Myometrial cell (primary cell): ENCODE data around the gene MAP2K7. TPM values are rescaled to one million over a fixed set of nuclear protein-coding genes. Genes with fewer than 3 reads are reported as not detected.

Experiments used
- total RNA-seq: library from RNA; depleted of rRNA; stranded (reverse); fragments of >200 nt; gene quantifications from 2 replicates; pipeline ENCODE4 v1.2.3, GENCODE V29; 2015

The MAP2K7 gene
- 8.4 and 9.6 TPM in 2 replicates for total RNA-seq

DNA sequence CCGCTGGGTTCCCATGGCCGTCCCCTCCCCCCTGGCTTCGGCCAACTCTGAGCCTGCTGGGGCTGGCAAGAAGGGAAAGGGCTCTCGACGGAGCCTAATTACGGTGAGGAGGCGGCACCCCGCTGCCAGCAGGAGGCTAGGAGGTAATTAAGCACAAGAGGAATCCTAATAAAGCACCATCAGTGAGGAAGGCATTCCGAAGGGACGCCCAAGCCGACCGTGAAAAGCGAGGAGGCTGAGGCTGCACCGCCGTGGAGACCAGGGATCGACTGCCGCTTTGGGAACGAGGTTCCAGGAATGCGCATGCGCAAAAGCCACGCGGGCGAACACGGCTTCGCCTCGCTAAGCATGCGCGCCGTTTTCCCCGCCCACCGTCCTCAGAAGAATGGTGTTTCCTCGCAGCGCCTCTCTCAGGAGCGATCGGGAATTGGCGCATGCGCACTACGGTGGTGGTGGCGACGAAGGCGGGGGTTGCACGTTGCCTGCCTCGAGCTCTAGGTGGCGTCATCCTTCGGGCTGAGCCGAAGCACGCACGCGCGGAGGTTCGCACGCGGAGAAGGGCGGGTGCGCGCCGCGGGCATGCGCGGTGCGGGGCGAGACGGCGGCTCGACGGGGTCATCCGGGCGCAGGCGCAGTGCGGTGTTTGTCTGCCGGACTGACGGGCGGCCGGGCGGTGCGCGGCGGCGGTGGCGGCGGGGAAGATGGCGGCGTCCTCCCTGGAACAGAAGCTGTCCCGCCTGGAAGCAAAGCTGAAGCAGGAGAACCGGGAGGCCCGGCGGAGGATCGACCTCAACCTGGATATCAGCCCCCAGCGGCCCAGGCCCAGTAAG, at the start of gene MAP2K7:
Gene MAP2K7 (plus strand): TSS at position 634 of the 830 bp plus-strand sequence. CDS start 68 bp downstream, at position 702.

GRCh38 chr19:7874076-7874896, 29.4 kb upstream of the MAP2K7 start, which contains the start of gene PRR36:
Gene PRR36, minus strand, starts transcription at chr19:7874390. Its CDS starts 701 bp downstream, at chr19:7873689.

GRCh38 chr19:7888145-7888825, 15.4 kb upstream of the MAP2K7 start, which contains the start of gene LRRC8E:
Gene LRRC8E, plus strand, starts transcription at chr19:7888510. Its CDS starts 7,094 bp downstream, at chr19:7895604.

DNA sequence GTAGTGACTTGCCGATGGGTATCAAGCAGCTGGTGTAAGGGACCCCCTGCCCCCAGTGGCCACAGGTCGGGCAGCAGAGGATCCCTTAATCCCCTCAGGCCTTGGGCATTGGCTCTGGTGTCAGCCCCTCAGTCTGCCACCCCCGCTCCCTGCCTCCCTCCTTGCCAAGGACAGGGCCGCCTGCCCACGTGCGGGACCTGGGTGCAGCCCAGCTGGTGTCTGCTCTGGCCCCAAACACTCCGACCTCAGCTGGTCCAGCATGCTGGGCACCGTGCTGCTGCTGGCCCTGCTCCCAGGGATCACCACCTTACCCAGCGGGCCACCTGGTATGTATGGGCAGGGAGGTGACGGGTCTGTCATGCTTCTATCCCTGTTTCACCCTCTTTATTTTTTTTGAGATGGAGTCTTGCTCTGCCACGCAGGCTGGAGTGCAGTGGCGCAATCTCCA, 10.9 kb downstream of the MAP2K7 start, which contains the start of gene TGFBR3L:
Gene TGFBR3L (plus strand): TSS at position 233 of the 448 bp plus-strand sequence.

DNA sequence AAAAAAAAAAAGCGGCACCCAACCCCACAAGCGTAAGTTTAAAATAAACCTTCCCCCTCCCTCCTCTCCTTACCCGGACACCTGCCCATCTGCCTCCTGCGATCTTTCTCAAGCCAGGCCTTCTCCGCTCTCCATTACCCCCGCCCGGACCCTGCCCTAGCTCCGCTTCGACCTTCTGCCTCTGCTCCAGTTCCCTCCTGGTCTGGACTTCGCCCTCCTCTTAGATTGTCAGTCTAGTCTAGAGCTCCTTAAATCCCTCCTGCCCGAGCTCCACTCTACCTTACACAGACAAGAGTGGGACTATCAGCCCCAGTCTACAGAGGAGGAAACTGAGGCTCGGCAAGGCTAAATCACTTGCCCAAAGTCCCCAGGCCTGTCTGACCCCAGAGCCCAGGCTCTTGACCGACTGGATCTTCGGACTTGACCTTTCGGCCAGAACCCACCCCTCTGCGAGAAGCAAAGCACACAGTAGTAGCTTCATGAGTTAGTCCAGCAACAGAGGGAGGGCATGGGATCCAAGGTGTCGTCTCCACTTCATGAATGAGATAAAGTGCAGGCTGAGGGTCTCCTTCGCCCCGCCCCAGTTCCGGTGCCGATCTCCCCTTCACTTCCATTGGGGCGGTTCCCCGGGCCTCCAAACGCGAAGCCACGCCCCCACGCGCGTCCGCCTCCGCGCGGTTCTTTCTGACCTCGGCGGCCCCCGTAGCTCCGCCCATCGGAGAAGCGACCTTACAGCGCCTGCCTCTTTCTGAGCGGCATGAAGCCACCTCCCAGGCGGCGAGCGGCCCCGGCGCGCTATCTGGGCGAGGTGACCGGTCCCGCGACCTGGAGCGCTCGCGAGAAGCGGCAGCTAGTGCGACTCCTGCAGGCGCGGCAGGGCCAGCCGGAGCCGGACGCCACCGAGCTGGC, 16.2 kb downstream of the MAP2K7 start, which contains the start of gene SNAPC2:
Gene SNAPC2 (plus strand): TSS at position 729 of the 909 bp plus-strand sequence. CDS start 29 bp downstream, at position 758.

GRCh38 chr19:7926021-7926726, 22.5 kb downstream of the MAP2K7 start, which contains the start of gene CTXN1:
Gene CTXN1, minus strand, starts transcription at chr19:7926135. Its CDS starts 597 bp downstream, at chr19:7925538.

GRCh38 chr19:7943444-7944176, 39.9 kb downstream of the MAP2K7 start, which contains the start of gene TIMM44:
Gene TIMM44, minus strand, starts transcription at chr19:7943666. Its CDS starts 15 bp downstream, at chr19:7943651.

Other genes starting within 250 kb of the MAP2K7 start
- gene RETN, start 234.8 kb upstream of the MAP2K7 start, total RNA-seq, result not detected in 2 replicates
- gene MCEMP1, start 226.8 kb upstream of the MAP2K7 start, total RNA-seq, result not detected in 2 replicates
- 86.2 and 107 TPM in 2 replicates for gene TRAPPC5, start 223.0 kb upstream of the MAP2K7 start, total RNA-seq
- gene FCER2, start 201.7 kb upstream of the MAP2K7 start, total RNA-seq, result not detected in 2 replicates
- not detected in 2 replicates for gene CLEC4G, start 171.8 kb upstream of the MAP2K7 start, total RNA-seq
- not detected in 2 replicates for gene CD209, start 156.3 kb upstream of the MAP2K7 start, total RNA-seq
- gene CLEC4M, start 140.6 kb upstream of the MAP2K7 start, total RNA-seq, result not detected in 2 replicates
- 25.5 and 44.4 TPM in 2 replicates for gene EVI5L, start 73.7 kb upstream of the MAP2K7 start, total RNA-seq
- not detected in 2 replicates for gene PRR36, start 29.5 kb upstream of the MAP2K7 start, total RNA-seq
- 7.2 and 8.5 TPM in 2 replicates for gene LRRC8E, start 15.4 kb upstream of the MAP2K7 start, total RNA-seq
- 25.4 TPM in 1 of 2 replicates, not detected in the other for gene TGFBR3L, start 11.0 kb downstream of the MAP2K7 start, total RNA-seq
- gene SNAPC2, start 16.5 kb downstream of the MAP2K7 start, total RNA-seq, result 60.5 and 80.3 TPM in 2 replicates
- gene CTXN1, start 22.3 kb downstream of the MAP2K7 start, total RNA-seq, result 2.9 and 4.3 TPM in 2 replicates
- gene TIMM44, start 39.8 kb downstream of the MAP2K7 start, total RNA-seq, result 67.7 and 89.3 TPM in 2 replicates
- 45.7 and 48.4 TPM in 2 replicates for gene ELAVL1, start 101.8 kb downstream of the MAP2K7 start, total RNA-seq
- not detected in 2 replicates for gene CCL25, start 148.9 kb downstream of the MAP2K7 start, total RNA-seq
- not detected in 2 replicates for gene FBN3, start 245.7 kb downstream of the MAP2K7 start, total RNA-seq